Activated T-cell treated with anti-CD3 and anti-CD28 coated beads, Interleukin-2, amount 50 U/mL, for 72 hours (primary cell): ENCODE measurements around the gene VMO1. TPM values are rescaled to one million over a fixed set of nuclear protein-coding genes. Genes with fewer than 3 reads are reported as not detected.

Experiments used
- ATAC-seq, 2 donors: fragments of 150-1000 bp; cut with Tn5 transposase; replicated peaks in 1 of 2; 2 replicates each; pipeline ENCODE4 v1.10.0; 2021; ENCODE audit warnings: moderate library complexity in 2 of 2, mild to moderate bottlenecking in 1 of 2
- DNase-seq, 2 donors: peaks; one replicate each; pipeline ENCODE4 v3.0.0; 2021 to 2022; ENCODE audit warnings: mixed read lengths in 1 of 2
- H3K27ac Mint-ChIP-seq: one replicate; pipeline ENCODE4 v1.8.0; 2022; ENCODE audit warnings: mild to moderate bottlenecking, moderate library complexity, mixed read lengths
- H3K27me3 Mint-ChIP-seq: one replicate; pipeline ENCODE4 v1.8.0; 2022; ENCODE audit warnings: low read depth, mixed read lengths
- H3K36me3 Mint-ChIP-seq, 2 donors: one replicate each; pipeline ENCODE4 v1.8.0; 2022; ENCODE audit warnings: mixed read lengths in 2 of 2, mild to moderate bottlenecking in 1 of 2; ENCODE audit not compliant: insufficient read depth in 2 of 2
- H3K4me1 Mint-ChIP-seq: one replicate; pipeline ENCODE4 v1.8.0; 2022; ENCODE audit warnings: low read depth, mixed read lengths
- H3K4me3 Mint-ChIP-seq, 2 donors: one replicate each; pipeline ENCODE4 v1.8.0; 2022; ENCODE audit warnings: mild to moderate bottlenecking in 2 of 2, mixed read lengths in 2 of 2, moderate library complexity in 2 of 2
- H3K9me3 Mint-ChIP-seq, 2 donors: one replicate each; pipeline ENCODE4 v1.8.0; 2022; ENCODE audit warnings: mixed read lengths in 2 of 2
- total RNA-seq, 2 donors: library from RNA; stranded (reverse); gene quantifications; one replicate each; pipeline ENCODE4 v1.2.3, GENCODE V29; 2022

The VMO1 gene
- total RNA-seq, 2 donors from 2014 or later: 0.46 to 1.1 TPM

GRCh38 chr17:4789701-4789950 lies 3.5 kb upstream of the VMO1 start:
- ATAC-seq (no peak), DNase-seq (no peak)
- no peak overlapping the region for H3K27ac Mint-ChIP-seq
- peaks cover 29% of the 10 kb centered on the region for H3K27me3 Mint-ChIP-seq
- H3K4me3 Mint-ChIP-seq: peak overlapping the region; percentile 80 to 95
- peaks cover 38% of the 10 kb centered on the region for H3K4me1 Mint-ChIP-seq
- no peaks in the 10 kb centered on the region for H3K9me3 Mint-ChIP-seq
- peaks cover 0 to 1% of the 10 kb centered on the region in 2 donors for H3K36me3 Mint-ChIP-seq

GRCh38 chr17:4788807-4789700 lies 2.9 kb upstream of the VMO1 start, which contains the start of gene GLTPD2:
GLTPD2 (plus strand) TSS chr17:4788964; CDS start chr17:4789012, 48 bp downstream.
- Mint-ChIP-seq H3K27me3 (peaks cover 34% of the 10 kb centered on the region), H3K4me1 (peaks cover 38% of the 10 kb centered on the region), H3K9me3 (no peaks in the 10 kb centered on the region), H3K36me3 (peaks cover 0 to 1% of the 10 kb centered on the region in 2 donors), H3K4me3 (peak within 1 kb of the TSS; percentile 80 to 95), H3K27ac (no peak within 1 kb of the TSS)
- ATAC-seq: no peak
- DNase-seq: no peak

GRCh38 chr17:4788159-4788806 lies 2.1 kb upstream of the VMO1 start:
- H3K27me3 Mint-ChIP-seq: peaks cover 42% of the 10 kb centered on the region
- ATAC-seq: no peak
- no peak overlapping the region for H3K27ac Mint-ChIP-seq
- DNase-seq: no peak
- no peaks in the 10 kb centered on the region for H3K9me3 Mint-ChIP-seq
- H3K36me3 Mint-ChIP-seq: peaks cover 0 to 1% of the 10 kb centered on the region in 2 donors
- H3K4me3 Mint-ChIP-seq: peak overlapping the region; percentile 23 to 63
- H3K4me1 Mint-ChIP-seq: peaks cover 38% of the 10 kb centered on the region

- Mint-ChIP-seq H3K27me3 (peaks cover 52% of the 10 kb centered on the region), H3K27ac (no peak overlapping the region), H3K36me3 (peaks cover 0 to 1% of the 10 kb centered on the region in 2 donors), H3K9me3 (no peaks in the 10 kb centered on the region), H3K4me1 (peaks cover 38% of the 10 kb centered on the region), H3K4me3 (peak overlapping the region; percentile 66)
- DNase-seq (no peak), ATAC-seq (no peak)
These were observed 352 bp upstream of the VMO1 start for GRCh38 chr17:4786516-4786915.

GRCh38 chr17:4785311-4786105 lies 656 bp downstream of the VMO1 start:
- no peaks in the 10 kb centered on the region for H3K9me3 Mint-ChIP-seq
- peaks cover 55% of the 10 kb centered on the region for H3K27me3 Mint-ChIP-seq
- peaks cover 29% of the 10 kb centered on the region for H3K4me1 Mint-ChIP-seq
- peak in 1 of 2 donors; percentile 21 for DNase-seq
- H3K36me3 Mint-ChIP-seq: no peaks in the 10 kb centered on the region
- no peak overlapping the region for H3K27ac Mint-ChIP-seq
- H3K4me3 Mint-ChIP-seq: peak overlapping the region; percentile 66
- no peak for ATAC-seq

- no peaks in the 10 kb centered on the region for H3K9me3 Mint-ChIP-seq
- peaks cover 25% of the 10 kb centered on the region for H3K4me1 Mint-ChIP-seq
- no peak overlapping the region for H3K4me3 Mint-ChIP-seq
- peak; percentile 11 to 33 for DNase-seq
- peak in 1 of 2 donors; percentile 49 for ATAC-seq
- H3K27me3 Mint-ChIP-seq: peaks cover 60% of the 10 kb centered on the region
- no peak overlapping the region for H3K27ac Mint-ChIP-seq
- no peaks in the 10 kb centered on the region for H3K36me3 Mint-ChIP-seq
These were observed 3.5 kb downstream of the VMO1 start for GRCh38 chr17:4782652-4783051.

GRCh38 chr17:4780325-4780955 lies 5.7 kb downstream of the VMO1 start:
- H3K27me3 Mint-ChIP-seq: peaks cover 41% of the 10 kb centered on the region
- no peak for DNase-seq
- no peak overlapping the region for H3K4me3 Mint-ChIP-seq
- no peak overlapping the region for H3K27ac Mint-ChIP-seq
- H3K9me3 Mint-ChIP-seq: no peaks in the 10 kb centered on the region
- no peak for ATAC-seq
- no peaks in the 10 kb centered on the region for H3K36me3 Mint-ChIP-seq
- peaks cover 3% of the 10 kb centered on the region for H3K4me1 Mint-ChIP-seq

GRCh38 chr17:4777969-4778760 lies 8.0 kb downstream of the VMO1 start:
- no peaks in the 10 kb centered on the region for H3K36me3 Mint-ChIP-seq
- no peaks in the 10 kb centered on the region for H3K9me3 Mint-ChIP-seq
- H3K27ac Mint-ChIP-seq: no peak overlapping the region
- H3K27me3 Mint-ChIP-seq: peaks cover 23% of the 10 kb centered on the region
- DNase-seq (no peak), ATAC-seq (no peak)
- H3K4me1 Mint-ChIP-seq: no peaks in the 10 kb centered on the region
- H3K4me3 Mint-ChIP-seq: no peak overlapping the region

- no peaks in the 10 kb centered on the region for H3K36me3 Mint-ChIP-seq
- no peak overlapping the region for H3K4me3 Mint-ChIP-seq
- no peaks in the 10 kb centered on the region for H3K9me3 Mint-ChIP-seq
- DNase-seq (no peak), ATAC-seq (no peak)
- peaks cover 6% of the 10 kb centered on the region for H3K4me1 Mint-ChIP-seq
- H3K27ac Mint-ChIP-seq: no peak overlapping the region
- no peaks in the 10 kb centered on the region for H3K27me3 Mint-ChIP-seq
These were observed 13.9 kb downstream of the VMO1 start for GRCh38 chr17:4772235-4772613.

GRCh38 chr17:4771519-4772234 lies 14.5 kb downstream of the VMO1 start, which contains the start of gene TM4SF5:
TM4SF5 (plus strand) TSS chr17:4771886; CDS start chr17:4771923, 37 bp downstream.
- Mint-ChIP-seq H3K9me3 (no peaks in the 10 kb centered on the region), H3K4me3 (no peak within 1 kb of the TSS), H3K27ac (no peak within 1 kb of the TSS), H3K4me1 (peaks cover 6% of the 10 kb centered on the region), H3K36me3 (no peaks in the 10 kb centered on the region), H3K27me3 (no peaks in the 10 kb centered on the region)
- ATAC-seq (peak in 1 of 2 donors; percentile 43), DNase-seq (no peak)

GRCh38 chr17:4769628-4770027 lies 16.5 kb downstream of the VMO1 start:
- no peaks in the 10 kb centered on the region for H3K36me3 Mint-ChIP-seq
- H3K27me3 Mint-ChIP-seq: no peaks in the 10 kb centered on the region
- DNase-seq: no peak
- H3K4me3 Mint-ChIP-seq: no peak overlapping the region
- ATAC-seq: no peak
- H3K27ac Mint-ChIP-seq: no peak overlapping the region
- H3K9me3 Mint-ChIP-seq: no peaks in the 10 kb centered on the region
- H3K4me1 Mint-ChIP-seq: peaks cover 6% of the 10 kb centered on the region

- DNase-seq (no peak), ATAC-seq (no peak)
- Mint-ChIP-seq H3K4me3 (no peak overlapping the region), H3K27ac (no peak overlapping the region), H3K9me3 (no peaks in the 10 kb centered on the region), H3K36me3 (no peaks in the 10 kb centered on the region), H3K4me1 (peaks cover 6% of the 10 kb centered on the region), H3K27me3 (no peaks in the 10 kb centered on the region)
These were observed 17.9 kb downstream of the VMO1 start for GRCh38 chr17:4768298-4768697.
